Heart right ventricle (tissue), 16 donors: ENCODE measurements around the gene TMEM203. TPM values are rescaled to one million over a fixed set of nuclear protein-coding genes. Genes with fewer than 3 reads are reported as not detected.
A peak's percentile ranks its signal among the peaks of the same experiment; 100 is the strongest.

Experiments used
- ATAC-seq, 8 donors: fragments of 200-7000 bp; cut with Tn5 transposase; one replicate each; pipeline ENCODE4 v1.9.1; 2020; ENCODE audit warnings: mild to moderate bottlenecking in 8 of 8, moderate library complexity in 8 of 8, moderate number of reproducible peaks in 1 of 8
- DNase-seq, 2 donors: peaks; one replicate each; pipeline ENCODE4 v3.0.0-alpha.2; 2020
- H3K27ac ChIP-seq, 10 donors: fragments of 200-600 bp; sonication (generic) in 2 of 10; one replicate each; pipeline versions ENCODE4 v1.5.0 to v1.8.0; 2020 to 2022; ENCODE audit warnings: mild to moderate bottlenecking in 3 of 10
- H3K27me3 ChIP-seq, 7 donors: fragments of 200-600 bp; one replicate each; pipeline ENCODE4 v1.8.0; 2021 to 2022; ENCODE audit warnings: mild to moderate bottlenecking in 2 of 7
- H3K36me3 ChIP-seq, 9 donors: fragments of 200-600 bp; sonication (generic) in 1 of 9; one replicate each; pipeline versions ENCODE4 v1.5.0 to v1.8.0; 2020 to 2022; ENCODE audit warnings: mild to moderate bottlenecking in 2 of 9
- H3K4me1 ChIP-seq, 9 donors: fragments of 200-600 bp; sonication (generic) in 1 of 9; one replicate each; pipeline versions ENCODE4 v1.5.0 to v1.8.0; 2020 to 2022; ENCODE audit warnings: mild to moderate bottlenecking in 4 of 9
- H3K4me3 ChIP-seq, 10 donors: fragments of 200-600 bp; sonication (generic) in 2 of 10; one replicate each; pipeline versions ENCODE4 v1.5.0 to v1.8.0; 2020 to 2022; ENCODE audit warnings: mild to moderate bottlenecking in 7 of 10, moderate library complexity in 2 of 10
- H3K9me3 ChIP-seq, 11 donors: fragments of 200-600 bp in 10 of 11; sonication (generic) in 2 of 11; one replicate each; pipeline versions ENCODE4 v1.5.0 to v1.8.0; 2013 to 2022; ENCODE audit warnings: mild to moderate bottlenecking in 2 of 11, control low read depth in 1 of 11, moderate library complexity in 1 of 11
- CTCF ChIP-seq, 9 donors: fragments of 200-600 bp; sonication (generic) in 2 of 9; IDR thresholded peaks; one replicate each; pipeline versions ENCODE4 v1.5.0 to v1.8.0; 2021 to 2022; ENCODE audit warnings: antibody characterized with exemption in 9 of 9, mild to moderate bottlenecking in 5 of 9, moderate library complexity in 1 of 9
- WGBS, 2 donors: extraction: QIAGEN DNeasy Blood & Tissue Kit; methylation state at CpG; one replicate each; pipeline ENCODE4 v1.1.7; 2013; ENCODE audit warnings: inconsistent platforms in 1 of 2; 5-methylcytosine and 5-hydroxymethylcytosine counted together
- intact Hi-C, 10 donors: fragments of 100-400 bp; cut with DNase I; formaldehyde crosslinking; loops; one replicate each; pipeline versions ENCODE4 v1.11.1 to v1.14.2; 2022
- polyA plus RNA-seq, 2 donors: library from polyadenylated mRNA; stranded (reverse); fragments of 200-250 nt; gene quantifications; one replicate each; pipeline ENCODE4 v1.2.3, GENCODE V29; 2013
- total RNA-seq, 10 donors: library from RNA; stranded (reverse); fragmentation: NEBNext Ultra II Directional in 3 of 10; extraction: Animal tissue kit (Norgen Biotek cat#: 25700) in 3 of 10; gene quantifications; one replicate each; pipeline versions ENCODE4 v1.2.1 to v1.2.4, GENCODE V29; 2021 to 2023
- donor health status: Arrhythmogenic right ventricular cardiomyopathy.
- donor health status: ischemic (EF 13 %, LVEDD 7.1; RV severe dilation, severe dysfunction).
- donor health status: healthy with polysubstance abuse.
- donor health status: DM: no; HTN: yes; CAD: no.
- donor health status: DM: no; HTN: no; CAD: no.
- donor health status: ischemic (EF 25% LVEDD 6.9; RV normal size, moderate dysfunction).
- donor health status: ischemic (EF 25% LVEDD 5.7; RV mildly dilated, moderate dysfunction).
- donor health status: healthy.
- donor health status: DM: yes; HTN: yes; CAD: no.
- donor health status: Ischemic cardiomyopathy.
- donor health status: ischemic (EF 35%, LVEDD 5.7; RV mildly dilated, moderate dysfunction).
- donor health status: nonischemic (EF 11% LVEDD 7.7; RV severe dilation, severe dysfunction).
- donor health status: DM: yes; HTN: yes; CAD: no.
- donor health status: PGD.
- donor health status: ischemic (EF 29% LVEDD 5.4; RV normal size, mild dysfunction).
- donor health status: nonischemic (EF 23%, LVEDD 6.1; RV moderate dilation, normal function).

Gene TMEM203
- total and polyA plus RNA-seq, 12 donors: 36.4 to 51.2 (median 41.7) TPM

- Histone ChIP-seq H3K4me3 (no peak overlapping the region), H3K9me3 (no peaks in the 10 kb centered on the region), H3K27ac (peak overlapping the region in 1 of 10 donors; percentile 46), H3K4me1 (peaks cover 16 to 61% (median 46%) of the 10 kb centered on the region in 9 donors), H3K36me3 (peaks cover 0 to 15% (median 10%) of the 10 kb centered on the region in 9 donors), H3K27me3 (peaks cover 0 to 20% (median 14%) of the 10 kb centered on the region in 7 donors)
- ATAC-seq (no peak), DNase-seq (no peak)
- intact Hi-C loops: loop anchor here in 2 of 10 donors (5.0 to 10.0 kb wide), 2 partner anchors 121 to 453 kb away; no protein-coding TSS in a partner anchor
- no peak for TF ChIP-seq CTCF (IDR thresholded peaks at IDR 0.05)
- WGBS, 2 donors: 71 to 74% methylated on average over 13 of the region's 13 CpGs
These were observed 32.6 kb upstream of the TMEM203 start for GRCh38 chr9:137237759-137238726.

DNA sequence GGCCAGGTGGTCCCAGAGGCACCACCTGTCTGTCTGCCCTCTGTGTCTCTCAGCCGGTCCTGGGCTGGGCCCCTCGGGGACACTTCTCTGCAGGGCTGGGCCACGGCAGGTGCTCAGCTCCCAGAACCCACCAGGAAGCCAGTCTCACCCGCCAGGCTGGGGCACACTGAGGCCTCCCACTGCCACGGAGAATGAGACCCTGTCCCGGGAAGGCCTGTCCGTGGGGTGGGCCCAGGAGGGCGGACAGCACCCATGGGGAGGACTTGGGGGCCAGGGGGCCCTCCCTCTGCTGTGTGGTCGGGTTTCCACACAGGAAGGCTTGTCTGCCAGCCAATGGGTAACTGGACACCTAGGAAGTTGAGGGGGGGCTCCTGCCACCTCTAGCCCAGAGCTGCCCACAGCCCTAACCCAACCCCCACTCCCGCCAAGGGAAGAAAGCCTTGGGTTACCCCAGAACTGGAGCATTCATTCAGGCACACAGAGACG is 31.5 kb upstream of the TMEM203 start:
- Histone ChIP-seq H3K27me3 (peaks cover 2 to 31% (median 24%) of the 10 kb centered on the region in 7 donors), H3K4me3 (peak overlapping the region in 5 of 10 donors; percentile 20 to 40 (median 34)), H3K36me3 (peaks cover 0 to 4% (median 1%) of the 10 kb centered on the region in 9 donors), H3K9me3 (no peaks in the 10 kb centered on the region), H3K27ac (peak overlapping the region in 2 of 10 donors; percentile 2 to 8), H3K4me1 (peaks cover 14 to 50% (median 36%) of the 10 kb centered on the region in 9 donors)
- 55 to 56% methylated on average over 11 of the region's 11 CpGs for WGBS, 2 donors
- no peak for DNase-seq
- ATAC-seq: no peak
- intact Hi-C loops: loop anchor here in 2 of 10 donors (5.0 to 10.0 kb wide), 2 partner anchors 120 to 452 kb away; no protein-coding TSS in a partner anchor
- no peak for TF ChIP-seq CTCF (IDR thresholded peaks at IDR 0.05)

- peak overlapping the region in 3 of 10 donors; percentile 2 to 37 (median 8) for H3K27ac ChIP-seq
- no peaks in the 10 kb centered on the region for H3K9me3 ChIP-seq
- H3K36me3 ChIP-seq: no peaks in the 10 kb centered on the region
- DNase-seq (peak; percentile 85 to 88), ATAC-seq (peak; percentile 19 to 53 (median 44))
- peak; percentile 96 to 99 (median 98) for TF ChIP-seq CTCF (IDR thresholded peaks at IDR 0.05)
- peaks cover 8 to 34% (median 30%) of the 10 kb centered on the region in 7 donors for H3K27me3 ChIP-seq
- peaks cover 14 to 47% (median 32%) of the 10 kb centered on the region in 9 donors for H3K4me1 ChIP-seq
- intact Hi-C loops: loop anchor here in 2 of 10 donors (5.0 to 10.0 kb wide), 2 partner anchors 119 to 452 kb away; no protein-coding TSS in a partner anchor
- WGBS, 2 donors: 8 to 13% methylated on average over 31 of the region's 31 CpGs
- H3K4me3 ChIP-seq: peak overlapping the region in 8 of 10 donors; percentile 9 to 40 (median 32)
These were observed 30.9 kb upstream of the TMEM203 start for GRCh38 chr9:137236238-137236935.
